HG03175 (cell line): Measurements from ENCODE around the gene RBP7.

Experiments used
- ATAC-seq: cut with Tn5 transposase; IDR thresholded peaks from one replicate; pipeline ENCODE4 v1.9.1; 2021; ENCODE audit warnings: mild to moderate bottlenecking, moderate library complexity; ENCODE audit not compliant: unreplicated experiment

The RBP7 gene

GRCh38 chr1:10064416-10065343 lies 67.7 kb downstream of the RBP7 start:
- ATAC-seq: no peak

GRCh38 chr1:10065344-10065685 lies 68.3 kb downstream of the RBP7 start:
- ATAC-seq: no peak
